ENCODE data around the gene SREBF2.

The SREBF2 gene

DNA sequence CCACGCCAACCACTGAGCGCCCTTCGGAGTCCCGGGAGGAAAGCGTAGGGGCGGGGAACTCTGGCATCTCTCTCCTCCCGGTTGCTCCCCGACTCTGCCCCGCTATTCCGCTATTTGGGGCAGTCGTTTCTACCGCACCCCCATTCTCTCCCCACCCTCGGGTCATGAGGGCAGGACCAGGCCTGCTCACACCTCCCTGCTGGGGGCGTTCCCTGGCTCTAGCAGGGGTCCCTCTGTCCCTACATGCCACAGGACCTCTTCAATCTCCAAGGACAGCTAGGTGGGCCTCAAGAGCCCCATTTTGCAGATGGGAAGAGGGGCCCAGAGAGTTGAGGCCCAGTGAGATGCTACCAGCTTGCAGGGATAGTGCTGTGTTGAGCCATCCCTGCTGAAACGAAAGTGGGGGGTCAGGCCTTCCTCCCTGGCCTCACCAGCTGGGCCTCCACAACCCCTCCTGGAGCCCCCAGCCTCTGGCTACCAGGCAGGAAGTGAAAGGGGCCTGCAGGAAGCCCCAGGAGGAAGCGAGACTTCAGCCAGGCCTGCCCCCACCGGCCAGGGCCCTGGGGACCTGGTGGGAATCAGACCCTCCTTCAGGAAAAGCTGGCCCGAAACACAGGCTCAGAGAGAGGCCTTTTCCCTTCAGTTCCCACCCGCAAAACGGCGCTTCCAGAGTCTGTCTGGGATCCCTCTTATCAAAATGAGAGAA lies 87.5 kb downstream of the SREBF2 start:
- H3K4me3 ChIP-seq (replicated peaks; ENCODE audit: insufficient read depth, low read length), result no peak overlapping the region
- DNase-seq (ENCODE audit: low read depth in 1 of 2, low spot score in 1 of 2), result no peak
- H3K27me3 ChIP-seq (ENCODE audit: insufficient read depth, poor library complexity, severe bottlenecking), result peaks cover 31% of the 10 kb centered on the region
- no peak for TF ChIP-seq GABPA (IDR thresholded peaks at IDR 0.05; ENCODE audit: low read depth)
- no peak for TF ChIP-seq POLR2AphosphoS5 (IDR thresholded peaks at IDR 0.05; ENCODE audit: low read depth)
- TF ChIP-seq, protein P1, sequence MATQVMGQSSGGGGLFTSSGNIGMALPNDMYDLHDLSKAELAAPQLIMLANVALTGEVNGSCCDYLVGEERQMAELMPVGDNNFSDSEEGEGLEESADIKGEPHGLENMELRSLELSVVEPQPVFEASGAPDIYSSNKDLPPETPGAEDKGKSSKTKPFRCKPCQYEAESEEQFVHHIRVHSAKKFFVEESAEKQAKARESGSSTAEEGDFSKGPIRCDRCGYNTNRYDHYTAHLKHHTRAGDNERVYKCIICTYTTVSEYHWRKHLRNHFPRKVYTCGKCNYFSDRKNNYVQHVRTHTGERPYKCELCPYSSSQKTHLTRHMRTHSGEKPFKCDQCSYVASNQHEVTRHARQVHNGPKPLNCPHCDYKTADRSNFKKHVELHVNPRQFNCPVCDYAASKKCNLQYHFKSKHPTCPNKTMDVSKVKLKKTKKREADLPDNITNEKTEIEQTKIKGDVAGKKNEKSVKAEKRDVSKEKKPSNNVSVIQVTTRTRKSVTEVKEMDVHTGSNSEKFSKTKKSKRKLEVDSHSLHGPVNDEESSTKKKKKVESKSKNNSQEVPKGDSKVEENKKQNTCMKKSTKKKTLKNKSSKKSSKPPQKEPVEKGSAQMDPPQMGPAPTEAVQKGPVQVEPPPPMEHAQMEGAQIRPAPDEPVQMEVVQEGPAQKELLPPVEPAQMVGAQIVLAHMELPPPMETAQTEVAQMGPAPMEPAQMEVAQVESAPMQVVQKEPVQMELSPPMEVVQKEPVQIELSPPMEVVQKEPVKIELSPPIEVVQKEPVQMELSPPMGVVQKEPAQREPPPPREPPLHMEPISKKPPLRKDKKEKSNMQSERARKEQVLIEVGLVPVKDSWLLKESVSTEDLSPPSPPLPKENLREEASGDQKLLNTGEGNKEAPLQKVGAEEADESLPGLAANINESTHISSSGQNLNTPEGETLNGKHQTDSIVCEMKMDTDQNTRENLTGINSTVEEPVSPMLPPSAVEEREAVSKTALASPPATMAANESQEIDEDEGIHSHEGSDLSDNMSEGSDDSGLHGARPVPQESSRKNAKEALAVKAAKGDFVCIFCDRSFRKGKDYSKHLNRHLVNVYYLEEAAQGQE (IDR thresholded peaks at IDR 0.05; ENCODE audit: insufficient replicate concordance, low read depth), result no peak
- no peak for TF ChIP-seq SPI1 (IDR thresholded peaks at IDR 0.05; ENCODE audit: borderline replicate concordance, low read depth)
- TF ChIP-seq, protein P2, sequence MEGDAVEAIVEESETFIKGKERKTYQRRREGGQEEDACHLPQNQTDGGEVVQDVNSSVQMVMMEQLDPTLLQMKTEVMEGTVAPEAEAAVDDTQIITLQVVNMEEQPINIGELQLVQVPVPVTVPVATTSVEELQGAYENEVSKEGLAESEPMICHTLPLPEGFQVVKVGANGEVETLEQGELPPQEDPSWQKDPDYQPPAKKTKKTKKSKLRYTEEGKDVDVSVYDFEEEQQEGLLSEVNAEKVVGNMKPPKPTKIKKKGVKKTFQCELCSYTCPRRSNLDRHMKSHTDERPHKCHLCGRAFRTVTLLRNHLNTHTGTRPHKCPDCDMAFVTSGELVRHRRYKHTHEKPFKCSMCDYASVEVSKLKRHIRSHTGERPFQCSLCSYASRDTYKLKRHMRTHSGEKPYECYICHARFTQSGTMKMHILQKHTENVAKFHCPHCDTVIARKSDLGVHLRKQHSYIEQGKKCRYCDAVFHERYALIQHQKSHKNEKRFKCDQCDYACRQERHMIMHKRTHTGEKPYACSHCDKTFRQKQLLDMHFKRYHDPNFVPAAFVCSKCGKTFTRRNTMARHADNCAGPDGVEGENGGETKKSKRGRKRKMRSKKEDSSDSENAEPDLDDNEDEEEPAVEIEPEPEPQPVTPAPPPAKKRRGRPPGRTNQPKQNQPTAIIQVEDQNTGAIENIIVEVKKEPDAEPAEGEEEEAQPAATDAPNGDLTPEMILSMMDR (IDR thresholded peaks at IDR 0.05; ENCODE audit: insufficient read depth, low read length), result no peak
- H3K27ac ChIP-seq (replicated peaks), result no peak overlapping the region

DNA sequence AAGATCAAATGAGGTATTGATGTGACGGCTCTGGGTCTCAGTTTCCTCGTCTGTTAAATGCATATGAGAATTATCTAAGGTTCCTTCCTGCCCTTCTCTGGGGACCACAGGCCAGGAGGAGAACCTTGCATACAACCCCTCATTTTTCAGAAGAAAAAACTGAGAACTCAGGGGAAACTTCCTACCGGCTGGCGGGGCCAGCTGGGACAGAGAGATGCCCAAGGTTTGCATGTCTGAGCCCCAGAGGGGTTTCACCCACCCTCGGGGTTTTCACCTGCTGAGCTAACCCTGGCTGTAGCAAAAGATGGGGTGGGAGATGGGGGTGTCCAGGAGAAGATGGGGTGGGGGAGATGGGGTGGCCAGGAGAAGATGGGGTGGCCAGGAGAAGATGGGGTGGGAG lies 89.4 kb downstream of the SREBF2 start:
- Histone ChIP-seq H3K27me3 (ENCODE audit: insufficient read depth, poor library complexity, severe bottlenecking) (peaks cover 25% of the 10 kb centered on the region), H3K27ac (replicated peaks) (no peak overlapping the region), H3K4me3 (replicated peaks; ENCODE audit: insufficient read depth, low read length) (no peak overlapping the region)
- TF ChIP-seq POLR2AphosphoS5 (IDR thresholded peaks at IDR 0.05; ENCODE audit: low read depth) (no peak), SPI1 (IDR thresholded peaks at IDR 0.05; ENCODE audit: borderline replicate concordance, low read depth) (no peak), GABPA (IDR thresholded peaks at IDR 0.05; ENCODE audit: low read depth) (no peak)
- TF ChIP-seq, protein P1 (IDR thresholded peaks at IDR 0.05; ENCODE audit: insufficient replicate concordance, low read depth), result no peak
- TF ChIP-seq, protein P2 (IDR thresholded peaks at IDR 0.05; ENCODE audit: insufficient read depth, low read length), result no peak
- DNase-seq (ENCODE audit: low read depth in 1 of 2, low spot score in 1 of 2), result no peak

DNA sequence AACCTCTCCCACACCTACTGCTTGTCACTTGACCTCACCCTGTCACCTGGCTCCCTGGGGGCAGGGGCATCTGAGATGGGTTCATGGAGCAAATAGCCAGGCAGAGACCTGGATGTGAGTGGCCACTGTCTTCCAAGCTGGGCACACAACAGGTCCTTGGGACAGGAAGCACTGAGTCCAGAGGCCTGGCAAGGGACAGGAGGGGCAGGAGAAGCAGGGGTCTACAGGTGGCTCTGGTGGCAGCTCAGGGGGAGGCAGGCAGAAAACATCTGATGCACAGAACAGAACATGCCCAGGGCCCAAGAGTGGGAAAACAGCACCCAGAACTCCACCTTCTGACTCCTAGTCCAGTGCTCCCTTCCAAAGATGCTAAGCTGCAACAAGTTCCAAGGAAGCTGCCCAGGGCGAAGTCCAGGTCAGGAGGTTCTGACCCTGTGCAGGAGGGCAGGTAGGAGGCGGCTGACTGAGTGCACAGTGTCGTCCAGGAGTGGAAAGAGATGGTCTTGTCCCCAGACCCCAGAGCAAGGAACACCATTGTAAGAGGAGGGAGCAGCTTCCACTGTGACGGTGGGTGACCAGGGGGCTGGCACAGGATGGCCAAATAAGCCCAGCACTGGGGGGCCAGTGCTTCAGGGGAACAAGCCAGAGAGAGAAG lies 90.2 kb downstream of the SREBF2 start:
- TF ChIP-seq, protein P1 (IDR thresholded peaks at IDR 0.05; ENCODE audit: insufficient replicate concordance, low read depth), result no peak
- Histone ChIP-seq H3K27me3 (ENCODE audit: insufficient read depth, poor library complexity, severe bottlenecking) (peaks cover 22% of the 10 kb centered on the region), H3K4me3 (replicated peaks; ENCODE audit: insufficient read depth, low read length) (no peak overlapping the region), H3K27ac (replicated peaks) (no peak overlapping the region)
- DNase-seq (ENCODE audit: low read depth in 1 of 2, low spot score in 1 of 2), result no peak

Data from HL-60 (cell line).